ENCODE results near the gene SKIL. TPM values are rescaled to one million over a fixed set of nuclear protein-coding genes. Genes with fewer than 3 reads are reported as not detected.

Gene SKIL
- total RNA-seq, 6 experiments from 2014 or later: 14.1 to 29.1 (median 21.3) TPM

DNA sequence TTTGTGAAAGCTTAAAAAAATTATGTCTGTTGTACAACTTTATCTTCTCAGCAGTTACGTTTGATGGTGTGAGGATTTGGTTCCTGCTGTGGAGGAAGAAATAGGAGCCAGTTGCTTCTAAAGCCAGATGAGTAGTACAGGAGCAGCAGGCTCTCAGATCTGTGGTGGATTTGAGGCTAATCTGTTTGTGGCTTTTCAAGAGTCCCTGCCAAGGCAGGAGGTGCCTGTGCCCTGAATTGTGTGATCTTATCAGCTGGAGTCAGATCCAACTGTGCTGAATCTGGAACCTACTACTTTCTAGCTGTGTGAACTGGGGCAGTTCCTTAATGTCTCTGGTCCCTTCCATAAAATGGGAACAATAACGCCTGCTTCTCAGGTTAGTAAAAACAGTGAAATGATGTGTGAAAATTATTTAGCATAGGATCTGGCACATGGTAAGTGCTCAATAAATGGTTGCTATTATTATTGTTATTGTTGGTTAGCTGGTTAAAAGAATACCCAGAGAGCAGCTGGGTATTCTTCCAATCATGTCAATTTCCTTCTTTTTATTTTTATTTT, 68.8 kb downstream of the SKIL start:
- intact Hi-C loops (cut with DNase I): no loop called here
- peak in 2 of 4 donors; percentile 19 to 50 for ATAC-seq
- no peak for DNase-seq
- H3K4me1 ChIP-seq: peaks cover 0 to 4% (median 0%) of the 10 kb centered on the region in 4 donors
- no peak overlapping the region for H3K27ac ChIP-seq
- no peak for TF ChIP-seq POLR2A (IDR thresholded peaks at IDR 0.05)
- TF ChIP-seq, protein P1, sequence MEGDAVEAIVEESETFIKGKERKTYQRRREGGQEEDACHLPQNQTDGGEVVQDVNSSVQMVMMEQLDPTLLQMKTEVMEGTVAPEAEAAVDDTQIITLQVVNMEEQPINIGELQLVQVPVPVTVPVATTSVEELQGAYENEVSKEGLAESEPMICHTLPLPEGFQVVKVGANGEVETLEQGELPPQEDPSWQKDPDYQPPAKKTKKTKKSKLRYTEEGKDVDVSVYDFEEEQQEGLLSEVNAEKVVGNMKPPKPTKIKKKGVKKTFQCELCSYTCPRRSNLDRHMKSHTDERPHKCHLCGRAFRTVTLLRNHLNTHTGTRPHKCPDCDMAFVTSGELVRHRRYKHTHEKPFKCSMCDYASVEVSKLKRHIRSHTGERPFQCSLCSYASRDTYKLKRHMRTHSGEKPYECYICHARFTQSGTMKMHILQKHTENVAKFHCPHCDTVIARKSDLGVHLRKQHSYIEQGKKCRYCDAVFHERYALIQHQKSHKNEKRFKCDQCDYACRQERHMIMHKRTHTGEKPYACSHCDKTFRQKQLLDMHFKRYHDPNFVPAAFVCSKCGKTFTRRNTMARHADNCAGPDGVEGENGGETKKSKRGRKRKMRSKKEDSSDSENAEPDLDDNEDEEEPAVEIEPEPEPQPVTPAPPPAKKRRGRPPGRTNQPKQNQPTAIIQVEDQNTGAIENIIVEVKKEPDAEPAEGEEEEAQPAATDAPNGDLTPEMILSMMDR (IDR thresholded peaks at IDR 0.05): no peak
- H3K4me3 ChIP-seq: no peak overlapping the region
- 71% methylated on average over 2 of the region's 2 CpGs for WGBS (ENCODE audit: insufficient coverage, low coverage, low lambda C conversion rate, missing lambda C conversion rate)
- H3K36me3 ChIP-seq: no peaks in the 10 kb centered on the region
- no peaks in the 10 kb centered on the region for H3K9me3 ChIP-seq
- H3K27me3 ChIP-seq: no peaks in the 10 kb centered on the region

DNA sequence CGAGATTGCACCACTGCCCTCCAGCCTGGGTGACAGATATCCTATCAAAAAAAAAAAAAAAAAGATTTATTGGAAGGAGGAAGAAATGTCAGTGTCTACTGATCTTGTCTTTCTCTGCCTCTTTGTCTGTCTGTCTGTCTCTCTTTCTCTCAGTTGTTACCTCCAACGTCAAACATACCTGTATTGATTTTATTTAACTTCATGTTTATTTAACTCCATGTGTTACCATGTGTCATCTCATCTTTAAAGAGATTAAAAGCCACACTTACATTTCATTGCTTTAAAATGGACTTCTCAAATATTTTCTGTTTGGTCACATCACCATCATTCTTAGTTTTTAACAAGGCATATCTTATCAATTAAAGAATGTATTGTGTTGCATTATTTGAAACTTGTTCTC, 70.6 kb downstream of the SKIL start:
- no peak for TF ChIP-seq POLR2A (IDR thresholded peaks at IDR 0.05)
- TF ChIP-seq, protein P1 (IDR thresholded peaks at IDR 0.05): no peak
- H3K4me3 ChIP-seq: no peak overlapping the region
- no peak overlapping the region for H3K27ac ChIP-seq
- no peak for DNase-seq
- H3K4me1 ChIP-seq: peaks cover 0 to 4% (median 0%) of the 10 kb centered on the region in 4 donors
- H3K9me3 ChIP-seq: no peaks in the 10 kb centered on the region
- 21% methylated on average over 1 of the region's 2 CpGs for WGBS (ENCODE audit: insufficient coverage, low coverage, low lambda C conversion rate, missing lambda C conversion rate)
- no peak for ATAC-seq
- H3K36me3 ChIP-seq: no peaks in the 10 kb centered on the region
- no peaks in the 10 kb centered on the region for H3K27me3 ChIP-seq
- intact Hi-C loops (cut with DNase I): no loop called here

DNA sequence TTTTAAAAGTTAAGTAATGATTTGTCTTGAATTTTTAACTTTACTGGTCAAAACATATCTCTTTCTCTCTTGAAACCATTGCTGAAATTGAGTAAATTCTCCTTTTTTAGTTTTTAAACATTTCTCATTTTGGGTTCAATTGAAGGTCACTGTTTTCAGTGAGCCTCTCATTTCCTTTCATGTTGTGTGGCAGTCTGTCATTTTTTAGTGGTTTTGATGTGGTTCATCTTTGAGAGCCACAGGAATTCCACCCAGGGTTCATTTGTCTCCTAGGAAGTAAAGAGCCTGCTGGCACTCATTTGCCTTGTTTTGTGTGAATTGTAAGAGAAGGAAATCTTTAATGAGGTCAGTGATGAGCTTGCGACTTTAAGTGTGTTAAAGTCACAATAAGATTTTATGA, 71.5 kb downstream of the SKIL start:
- DNase-seq (no peak), ATAC-seq (no peak)
- H3K36me3 ChIP-seq: no peaks in the 10 kb centered on the region
- peaks cover 0 to 4% (median 0%) of the 10 kb centered on the region in 4 donors for H3K4me1 ChIP-seq
- TF ChIP-seq POLR2A (IDR thresholded peaks at IDR 0.05): no peak
- H3K27ac ChIP-seq: no peak overlapping the region
- WGBS (ENCODE audit: insufficient coverage, low coverage, low lambda C conversion rate, missing lambda C conversion rate): 67% methylated on average over 1 of the region's 1 CpG
- H3K4me3 ChIP-seq: no peak overlapping the region
- intact Hi-C loops (cut with DNase I): no loop called here
- no peaks in the 10 kb centered on the region for H3K27me3 ChIP-seq
- no peaks in the 10 kb centered on the region for H3K9me3 ChIP-seq

DNA sequence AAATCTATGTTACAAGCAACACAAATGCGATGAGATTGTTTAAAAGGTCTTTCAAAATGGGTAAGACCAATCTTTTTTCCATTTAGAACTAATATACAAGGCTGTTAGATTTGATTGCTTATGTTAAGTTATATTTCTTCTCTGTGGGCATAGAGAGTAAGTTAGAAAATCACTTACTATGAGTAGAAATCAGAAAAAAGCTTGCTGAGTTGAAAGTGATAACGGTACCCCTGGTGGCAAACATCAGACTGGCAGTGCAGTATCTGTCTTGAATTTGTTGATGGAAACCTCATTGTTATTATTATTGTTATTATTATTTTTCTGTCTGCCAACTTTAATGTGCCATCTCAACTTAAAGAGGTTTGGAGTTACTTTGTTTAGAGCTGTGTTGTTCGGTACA, 73.5 kb downstream of the SKIL start:
- no peak for DNase-seq
- TF ChIP-seq POLR2A (IDR thresholded peaks at IDR 0.05): no peak
- TF ChIP-seq, protein P1 (IDR thresholded peaks at IDR 0.05): no peak
- intact Hi-C loops (cut with DNase I): no loop called here
- Histone ChIP-seq H3K4me3 (no peak overlapping the region), H3K27me3 (no peaks in the 10 kb centered on the region), H3K36me3 (no peaks in the 10 kb centered on the region), H3K4me1 (peaks cover 0 to 4% (median 0%) of the 10 kb centered on the region in 4 donors), H3K27ac (no peak overlapping the region), H3K9me3 (no peaks in the 10 kb centered on the region)
- 91% methylated on average over 3 of the region's 3 CpGs for WGBS (ENCODE audit: insufficient coverage, low coverage, low lambda C conversion rate, missing lambda C conversion rate)
- ATAC-seq: no peak

DNA sequence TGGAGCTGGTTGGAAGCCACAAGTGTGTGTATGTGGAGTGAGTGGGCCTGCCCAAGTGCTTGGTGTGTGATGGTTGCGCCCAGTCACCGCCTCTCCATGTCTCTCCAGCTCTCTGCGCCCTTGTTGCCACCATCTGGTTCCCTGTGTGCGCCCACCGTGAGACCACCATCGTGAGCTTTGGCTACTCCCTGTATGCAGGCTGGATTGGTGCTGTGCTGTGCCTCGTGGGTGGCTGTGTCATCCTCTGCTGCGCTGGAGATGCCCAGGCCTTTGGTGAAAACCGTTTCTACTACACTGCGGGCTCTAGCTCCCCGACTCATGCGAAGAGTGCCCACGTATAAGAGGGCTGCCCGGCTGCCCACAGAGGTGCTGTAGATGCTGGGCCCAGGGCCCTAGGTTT, 74.9 kb downstream of the SKIL start:
- TF ChIP-seq POLR2A (IDR thresholded peaks at IDR 0.05): no peak
- TF ChIP-seq, protein P1 (IDR thresholded peaks at IDR 0.05): no peak
- Histone ChIP-seq H3K9me3 (no peaks in the 10 kb centered on the region), H3K4me3 (no peak overlapping the region), H3K27ac (no peak overlapping the region), H3K4me1 (no peaks in the 10 kb centered on the region), H3K27me3 (no peaks in the 10 kb centered on the region), H3K36me3 (no peaks in the 10 kb centered on the region)
- no CpG with 5 or more reads among the region's 14 CpGs for WGBS (ENCODE audit: insufficient coverage, low coverage, low lambda C conversion rate, missing lambda C conversion rate)
- no peak for DNase-seq
- intact Hi-C loops (cut with DNase I): no loop called here
- no peak for ATAC-seq
